Measurements from ENCODE around the gene KCNA10.

DNA sequence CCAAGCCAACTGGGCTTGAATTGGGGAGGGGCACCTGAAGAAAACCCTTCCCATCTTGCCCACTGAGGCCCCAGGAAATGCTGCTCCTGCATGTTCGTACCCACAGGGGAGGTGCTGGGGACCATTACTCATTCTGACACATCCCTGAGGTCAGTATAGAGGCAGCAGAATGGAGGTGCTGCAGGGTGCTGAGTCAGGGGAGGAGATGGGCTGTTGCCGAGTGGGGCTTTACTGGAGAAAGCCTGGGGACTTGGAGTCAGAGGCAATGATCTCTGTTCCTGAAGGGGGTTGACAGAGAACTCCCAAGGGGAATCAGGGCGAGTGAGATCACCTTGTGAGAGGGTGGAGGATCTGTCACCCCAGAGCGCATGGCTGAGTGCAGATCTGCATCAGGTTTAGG, 40.2 kb upstream of the KCNA10 start:
- no peak for TF ChIP-seq EZH2 (IDR thresholded peaks at IDR 0.05; ENCODE audit: borderline replicate concordance, low read depth, low read length, poor library complexity, severe bottlenecking)
- TF ChIP-seq, protein P1, sequence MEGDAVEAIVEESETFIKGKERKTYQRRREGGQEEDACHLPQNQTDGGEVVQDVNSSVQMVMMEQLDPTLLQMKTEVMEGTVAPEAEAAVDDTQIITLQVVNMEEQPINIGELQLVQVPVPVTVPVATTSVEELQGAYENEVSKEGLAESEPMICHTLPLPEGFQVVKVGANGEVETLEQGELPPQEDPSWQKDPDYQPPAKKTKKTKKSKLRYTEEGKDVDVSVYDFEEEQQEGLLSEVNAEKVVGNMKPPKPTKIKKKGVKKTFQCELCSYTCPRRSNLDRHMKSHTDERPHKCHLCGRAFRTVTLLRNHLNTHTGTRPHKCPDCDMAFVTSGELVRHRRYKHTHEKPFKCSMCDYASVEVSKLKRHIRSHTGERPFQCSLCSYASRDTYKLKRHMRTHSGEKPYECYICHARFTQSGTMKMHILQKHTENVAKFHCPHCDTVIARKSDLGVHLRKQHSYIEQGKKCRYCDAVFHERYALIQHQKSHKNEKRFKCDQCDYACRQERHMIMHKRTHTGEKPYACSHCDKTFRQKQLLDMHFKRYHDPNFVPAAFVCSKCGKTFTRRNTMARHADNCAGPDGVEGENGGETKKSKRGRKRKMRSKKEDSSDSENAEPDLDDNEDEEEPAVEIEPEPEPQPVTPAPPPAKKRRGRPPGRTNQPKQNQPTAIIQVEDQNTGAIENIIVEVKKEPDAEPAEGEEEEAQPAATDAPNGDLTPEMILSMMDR (conservative IDR thresholded peaks at IDR 0.05; ENCODE audit: low read depth, low read length), result no peak

Data from A673 (cell line).